HAP-1 (cell line): Measurements from ENCODE around the gene NAP1L4.
"Not testable (repeated sequence)": the region's sequence is repeated elsewhere in the genome, so short reads cannot be mapped to it uniquely, and the experiment has no call there.

Source experiments
- DNase-seq, 2 experiments: peaks; one replicate each; pipeline ENCODE4 v3.0.0-alpha.2; 2016 to 2020; ENCODE audit warnings: low spot score in 2 of 2
- H3K27me3 ChIP-seq: fragments of 250-450 bp; sonication (Bioruptor Pico); 2 replicates; pipeline ENCODE4 v1.5.1; 2020; ENCODE audit warnings: low read depth, mild to moderate bottlenecking, moderate library complexity
- H3K36me3 ChIP-seq: fragments of 250-450 bp; sonication (Bioruptor Pico); replicated peaks from 2 replicates; pipeline ENCODE4 v1.5.1; 2020; ENCODE audit warnings: mild to moderate bottlenecking
- H3K4me1 ChIP-seq: fragments of 250-450 bp; sonication (Bioruptor Pico); 2 replicates; pipeline ENCODE4 v1.5.1; 2020; ENCODE audit warnings: mild to moderate bottlenecking
- H3K4me3 ChIP-seq: fragments of 250-450 bp; sonication (Bioruptor Pico); 2 replicates; pipeline ENCODE4 v1.5.1; 2020; ENCODE audit warnings: mild to moderate bottlenecking, moderate library complexity
- H3K9me3 ChIP-seq: fragments of 250-450 bp; sonication (Bioruptor Pico); 2 replicates; pipeline ENCODE4 v1.5.1; 2020; ENCODE audit warnings: mild to moderate bottlenecking, moderate library complexity
- in situ Hi-C: fragments of 300-500 bp; cut with MboI; formaldehyde crosslinking; loops from 3 replicates; pipeline ENCODE4 v1.14.3; 2020; ENCODE audit warnings: low sequenced_read_pairs, inconsistent platforms, mixed read lengths

Gene NAP1L4

GRCh38 chr11:2949920-2950319 lies 42.2 kb downstream of the NAP1L4 start:
- H3K4me1 ChIP-seq: no peaks in the 10 kb centered on the region
- no peak for DNase-seq
- H3K27me3 ChIP-seq: no peaks in the 10 kb centered on the region
- in situ Hi-C loops: loop anchor here (25.0 kb wide), 1 partner anchor 462 kb away; no protein-coding TSS in a partner anchor
- no peak overlapping the region for H3K4me3 ChIP-seq
- H3K9me3 ChIP-seq: no peaks in the 10 kb centered on the region
- peaks cover 95% of the 10 kb centered on the region for H3K36me3 ChIP-seq

DNA sequence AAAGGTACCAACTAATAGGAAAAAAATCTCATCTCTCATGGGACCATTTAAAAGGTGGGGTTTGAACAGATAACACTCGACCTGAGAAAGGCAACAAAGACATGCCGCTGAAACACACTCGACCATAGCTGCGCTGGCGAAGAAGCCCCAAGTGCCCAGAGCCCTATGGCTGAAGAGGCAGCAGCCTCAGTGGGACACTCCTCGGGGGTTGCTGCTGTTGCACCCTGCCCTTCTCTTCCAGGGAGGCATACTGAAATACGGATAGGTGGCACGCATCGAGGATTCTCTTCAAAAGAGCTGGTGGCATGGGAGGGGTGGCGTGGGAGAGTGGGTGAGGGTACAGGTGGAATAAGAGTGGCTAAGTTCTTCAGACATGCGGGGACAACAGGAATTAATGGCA lies 44.4 kb downstream of the NAP1L4 start:
- H3K4me3 ChIP-seq: no peak overlapping the region
- in situ Hi-C loops: loop anchor here (25.0 kb wide), 1 partner anchor 465 kb away; no protein-coding TSS in a partner anchor
- no peak for DNase-seq
- no peaks in the 10 kb centered on the region for H3K4me1 ChIP-seq
- H3K36me3 ChIP-seq: peaks cover 87% of the 10 kb centered on the region
- H3K27me3 ChIP-seq: no peaks in the 10 kb centered on the region
- H3K9me3 ChIP-seq: no peaks in the 10 kb centered on the region

DNA sequence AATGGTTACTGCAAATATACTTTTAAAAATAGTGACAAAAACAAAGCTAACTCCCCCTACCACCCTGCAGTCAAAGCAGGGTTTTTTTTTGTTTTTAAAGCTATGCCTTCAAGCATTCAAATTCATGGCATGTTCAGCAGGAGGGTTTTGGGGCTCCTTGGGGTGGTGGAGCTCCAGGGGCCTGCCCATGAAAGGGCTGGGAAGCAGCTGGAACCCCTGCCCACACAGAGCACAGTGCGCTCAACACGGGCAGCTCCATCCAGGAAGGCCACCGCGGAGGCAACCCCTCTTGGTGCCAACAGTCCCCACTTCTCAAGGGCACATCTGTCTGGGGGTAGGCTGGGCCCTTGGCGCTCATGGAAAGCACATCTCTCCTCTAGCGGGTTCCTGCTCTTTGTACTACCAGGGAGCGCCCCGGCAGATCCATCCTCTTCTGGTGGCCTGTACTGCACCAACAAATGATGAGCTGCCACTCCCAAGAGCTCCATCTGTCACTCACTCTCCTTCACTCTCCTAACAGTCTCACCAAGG lies 46.3 kb downstream of the NAP1L4 start:
- H3K36me3 ChIP-seq: peaks cover 68% of the 10 kb centered on the region
- no peak for DNase-seq
- in situ Hi-C loops: loop anchor here (25.0 kb wide), 1 partner anchor 466 kb away; no protein-coding TSS in a partner anchor
- H3K9me3 ChIP-seq: no peaks in the 10 kb centered on the region
- no peak overlapping the region for H3K4me3 ChIP-seq
- H3K4me1 ChIP-seq: no peaks in the 10 kb centered on the region
- H3K27me3 ChIP-seq: no peaks in the 10 kb centered on the region

DNA sequence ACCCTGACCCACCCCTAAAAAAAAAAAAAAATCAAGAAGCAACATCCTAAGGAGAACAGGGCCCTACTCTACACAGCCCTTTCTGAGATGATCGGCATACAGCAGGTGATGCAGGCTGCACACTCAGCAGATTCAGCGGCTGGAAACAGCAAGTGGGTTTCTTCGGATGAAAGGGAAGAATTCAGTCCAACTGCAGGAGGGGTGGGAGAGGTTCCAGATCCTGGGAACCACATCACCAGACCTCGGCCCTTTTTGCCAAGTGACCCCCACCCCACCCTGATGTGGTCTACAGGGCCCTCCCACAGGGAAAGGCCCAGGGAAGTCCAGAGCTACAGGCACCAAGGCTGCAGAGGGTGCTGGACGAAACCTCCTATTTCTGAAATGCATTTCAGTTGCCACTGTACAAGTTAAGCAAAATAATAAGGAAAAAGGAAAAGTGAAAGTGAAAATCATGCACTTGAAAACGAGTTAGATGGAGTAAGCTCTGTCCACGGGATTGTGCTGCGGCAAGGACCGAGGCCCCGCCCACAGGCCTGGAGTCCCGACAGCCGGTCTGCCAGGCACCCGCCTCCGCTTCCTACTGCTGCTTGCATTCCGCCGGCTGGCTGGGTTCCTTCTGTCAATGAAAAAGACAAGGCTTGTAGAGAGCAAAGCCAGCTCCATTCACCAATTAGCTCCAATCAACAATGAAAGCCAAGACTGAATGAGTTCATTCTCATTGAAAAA lies 46.9 kb downstream of the NAP1L4 start:
- no peaks in the 10 kb centered on the region for H3K27me3 ChIP-seq
- in situ Hi-C loops: loop anchor here (25.0 kb wide), 1 partner anchor 467 kb away; no protein-coding TSS in a partner anchor
- no peak for DNase-seq
- H3K4me3 ChIP-seq: no peak overlapping the region
- no peaks in the 10 kb centered on the region for H3K9me3 ChIP-seq
- H3K36me3 ChIP-seq: peaks cover 61% of the 10 kb centered on the region
- H3K4me1 ChIP-seq: no peaks in the 10 kb centered on the region

DNA sequence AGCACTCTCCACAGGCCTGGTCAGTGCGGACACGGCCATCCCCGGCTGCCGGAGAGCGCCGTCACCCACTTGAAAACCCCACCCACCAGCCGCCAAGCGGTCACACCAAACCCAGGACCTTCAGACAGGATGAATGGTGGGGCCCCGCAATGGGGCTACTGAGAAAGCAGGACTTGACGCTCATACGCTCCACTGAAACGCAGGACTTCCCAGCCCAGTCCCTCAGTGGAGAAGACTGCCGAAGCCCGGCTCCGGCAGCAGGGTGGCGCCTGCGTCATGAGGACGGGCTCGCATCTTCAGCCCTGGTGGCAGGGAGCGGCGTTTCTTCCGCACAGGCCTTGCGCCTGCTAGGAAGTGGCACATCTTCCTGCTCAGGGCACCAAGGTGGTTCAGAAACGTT lies 47.6 kb downstream of the NAP1L4 start:
- Histone ChIP-seq H3K9me3 (no peaks in the 10 kb centered on the region), H3K27me3 (no peaks in the 10 kb centered on the region), H3K4me3 (no peak overlapping the region), H3K4me1 (no peaks in the 10 kb centered on the region), H3K36me3 (peaks cover 55% of the 10 kb centered on the region)
- DNase-seq: no peak
- in situ Hi-C loops: loop anchor here (25.0 kb wide), 1 partner anchor 468 kb away; no protein-coding TSS in a partner anchor

- H3K4me3 ChIP-seq: no peak overlapping the region
- H3K4me1 ChIP-seq: no peaks in the 10 kb centered on the region
- H3K36me3 ChIP-seq: peaks cover 47% of the 10 kb centered on the region
- DNase-seq: no peak
- in situ Hi-C loops: loop anchor here (25.0 kb wide), 1 partner anchor 469 kb away; no protein-coding TSS in a partner anchor
- H3K27me3 ChIP-seq: no peaks in the 10 kb centered on the region
- peaks cover 8% of the 10 kb centered on the region for H3K9me3 ChIP-seq
Measured at GRCh38 chr11:2943711-2944118, 48.4 kb downstream of the NAP1L4 start.

- no peaks in the 10 kb centered on the region for H3K4me1 ChIP-seq
- peaks cover 9% of the 10 kb centered on the region for H3K9me3 ChIP-seq
- H3K4me3 ChIP-seq: no peak overlapping the region
- H3K36me3 ChIP-seq: peaks cover 40% of the 10 kb centered on the region
- in situ Hi-C loops: loop anchor here (25.0 kb wide), 1 partner anchor 469 kb away; no protein-coding TSS in a partner anchor
- no peak for DNase-seq
- H3K27me3 ChIP-seq: no peaks in the 10 kb centered on the region
Measured at GRCh38 chr11:2942872-2943710, 49.0 kb downstream of the NAP1L4 start.

DNA sequence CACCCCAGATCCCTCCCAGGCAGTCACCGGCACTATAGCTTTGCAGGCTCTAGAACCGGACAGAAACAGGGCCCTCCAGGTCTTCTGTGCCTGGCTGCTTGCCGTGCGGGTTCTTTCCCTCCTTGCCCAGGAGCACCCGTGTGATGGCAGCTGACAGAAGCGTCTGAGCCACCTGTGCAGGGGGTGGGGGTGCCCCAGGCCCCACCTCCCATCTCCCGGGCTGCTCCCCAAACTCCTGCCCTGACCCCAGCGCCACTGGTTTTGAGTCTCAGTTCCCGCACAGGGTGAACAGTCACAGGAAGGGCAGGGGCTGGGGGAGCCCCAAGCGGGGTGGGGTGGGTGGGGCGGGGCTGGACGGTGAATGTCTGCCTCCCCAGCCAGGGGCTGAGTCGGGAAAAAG lies 49.7 kb downstream of the NAP1L4 start:
- in situ Hi-C loops: loop anchor here (25.0 kb wide), 1 partner anchor 470 kb away; no protein-coding TSS in a partner anchor
- H3K4me1 ChIP-seq: no peaks in the 10 kb centered on the region
- H3K9me3 ChIP-seq: peaks cover 10% of the 10 kb centered on the region
- H3K4me3 ChIP-seq: no peak overlapping the region
- no peaks in the 10 kb centered on the region for H3K27me3 ChIP-seq
- DNase-seq: no peak
- H3K36me3 ChIP-seq: peaks cover 34% of the 10 kb centered on the region

- in situ Hi-C loops: loop anchor here (25.0 kb wide), 1 partner anchor 471 kb away; no protein-coding TSS in a partner anchor
- H3K9me3 ChIP-seq: peaks cover 11% of the 10 kb centered on the region
- DNase-seq: no peak
- no peaks in the 10 kb centered on the region for H3K27me3 ChIP-seq
- H3K4me1 ChIP-seq: no peaks in the 10 kb centered on the region
- no peak overlapping the region for H3K4me3 ChIP-seq
- H3K36me3 ChIP-seq: peaks cover 24% of the 10 kb centered on the region
Measured at GRCh38 chr11:2940921-2941821, 51.0 kb downstream of the NAP1L4 start.

GRCh38 chr11:2940147-2940920 lies 51.8 kb downstream of the NAP1L4 start:
- no peaks in the 10 kb centered on the region for H3K4me1 ChIP-seq
- in situ Hi-C loops: loop anchor here (25.0 kb wide), 1 partner anchor 472 kb away; no protein-coding TSS in a partner anchor
- H3K4me3 ChIP-seq: no peak overlapping the region
- peaks cover 11% of the 10 kb centered on the region for H3K9me3 ChIP-seq
- H3K27me3 ChIP-seq: no peaks in the 10 kb centered on the region
- H3K36me3 ChIP-seq: peaks cover 18% of the 10 kb centered on the region
- DNase-seq: no peak

GRCh38 chr11:2938458-2939418 lies 53.4 kb downstream of the NAP1L4 start:
- peaks cover 11% of the 10 kb centered on the region for H3K9me3 ChIP-seq
- not testable (repeated sequence) for H3K4me1 ChIP-seq, H3K4me3 ChIP-seq, DNase-seq, H3K36me3 ChIP-seq, H3K27me3 ChIP-seq
- in situ Hi-C loops: loop anchor here (25.0 kb wide), 1 partner anchor 474 kb away; no protein-coding TSS in a partner anchor
